OCI-LY7 (cell line): ENCODE data around the gene ATP6V1D. TPM values are rescaled to one million over a fixed set of nuclear protein-coding genes. Genes with fewer than 3 reads are reported as not detected.

ENCODE experiments used
- BruUV-seq: library from RNA; stranded (reverse); fragments of 400-500 nt; replicated peaks from 2 replicates; lab custom pipeline; 2021; lab: Mats Ljungman, UMichigan
- CTCF ChIA-PET: fragments of 300-600 bp; sonication (Branson Sonifier 250); formaldehyde crosslinking; loops from one replicate; lab custom pipeline; 2022; ENCODE audit warnings: antibody characterized with exemption; ENCODE audit not compliant: unreplicated experiment; lab: Charles Lee
- POLR2A ChIA-PET: fragments of 300-600 bp; sonication (Branson Sonifier 250); formaldehyde crosslinking; loops from one replicate; lab custom pipeline; 2022; ENCODE audit warnings: antibody characterized with exemption; lab: Charles Lee
- DNase-seq: peaks from one replicate; pipeline ENCODE4 v3.0.0-alpha.2; 2015; ENCODE audit warnings: low spot score
- H2AFZ ChIP-seq: fragments of 200-600 bp; sonication (generic), shearing (Covaris generic); 2 replicates; pipeline ENCODE4 v1.6.1; 2014; ENCODE audit warnings: mild to moderate bottlenecking, antibody characterized with exemption, low read length, moderate library complexity
- H3K27ac ChIP-seq: fragments of 200-600 bp; sonication (generic); 2 replicates; pipeline ENCODE4 v1.5.1; 2014; ENCODE audit warnings: mixed run types, low read depth, mild to moderate bottlenecking, moderate library complexity, low read length, inconsistent platforms; ENCODE audit not compliant: poor library complexity, severe bottlenecking
- H3K36me3 ChIP-seq: fragments of 200-600 bp; sonication (generic); 2 replicates; pipeline ENCODE4 v1.6.1; 2014; ENCODE audit warnings: mild to moderate bottlenecking, antibody characterized with exemption, low read length, moderate library complexity, mixed read lengths; ENCODE audit not compliant: insufficient read depth
- H3K4me1 ChIP-seq: fragments of 200-600 bp; sonication (generic); 2 replicates; pipeline ENCODE4 v1.5.1; 2014; ENCODE audit warnings: mild to moderate bottlenecking, low read length; ENCODE audit not compliant: insufficient read depth, poor library complexity, severe bottlenecking
- H3K4me2 ChIP-seq: fragments of 200-600 bp; sonication (generic); 2 replicates; pipeline ENCODE4 v1.6.1; 2014; ENCODE audit warnings: mild to moderate bottlenecking, low read length
- H3K4me3 ChIP-seq: fragments of 200-600 bp; sonication (generic); 2 replicates; pipeline ENCODE4 v1.5.1; 2014; ENCODE audit warnings: mild to moderate bottlenecking, low read depth, low read length; ENCODE audit not compliant: poor library complexity, severe bottlenecking
- H3K79me2 ChIP-seq: fragments of 200-600 bp; sonication (generic); 2 replicates; pipeline ENCODE4 v1.6.1; 2016; ENCODE audit warnings: low read depth, mild to moderate bottlenecking, low read length, moderate library complexity, mixed read lengths; ENCODE audit not compliant: insufficient read depth
- H3K9me2 ChIP-seq: fragments of 200-600 bp; sonication (generic); 2 replicates; pipeline ENCODE4 v1.6.1; 2016; ENCODE audit warnings: mild to moderate bottlenecking, low read length, mixed read lengths; ENCODE audit not compliant: insufficient read depth
- H3K9me3 ChIP-seq: fragments of 200-600 bp; sonication (generic); 2 replicates; pipeline ENCODE4 v1.6.1; 2014; ENCODE audit warnings: mild to moderate bottlenecking, mixed run types, low read length, mixed read lengths
- H4K20me1 ChIP-seq: fragments of 200-600 bp; sonication (generic); 2 replicates; pipeline ENCODE4 v1.6.1; 2014; ENCODE audit warnings: mild to moderate bottlenecking, antibody characterized with exemption, low read length, moderate library complexity, mixed read lengths; ENCODE audit not compliant: insufficient read depth
- EZH2phosphoT487 ChIP-seq: fragments of 200-600 bp; sonication (generic); IDR thresholded peaks from 2 replicates; pipeline ENCODE4 v1.6.1; 2018; ENCODE audit warnings: low read depth, borderline replicate concordance, mild to moderate bottlenecking, mixed run types, antibody characterized with exemption, low read length, moderate library complexity, mixed read lengths
- intact Hi-C: fragments of 100-400 bp; cut with micrococcal nuclease; formaldehyde crosslinking; loops from one replicate; pipeline ENCODE4 v1.10.0; 2022; ENCODE audit not compliant: unreplicated experiment
- total RNA-seq, 2 experiments: library from RNA; depleted of rRNA in 1 of 2; stranded (reverse); fragments of >200 nt in 1 of 2; shearing (Covaris generic) in 1 of 2; gene quantifications; 2 replicates each; pipeline ENCODE4 v1.2.3, GENCODE V29; 2014 to 2022
- TF ChIP-seq, protein P1 (sequence below): fragments of 200-600 bp; sonication (generic); conservative IDR thresholded peaks from 2 replicates; pipeline ENCODE4 v1.5.1; 2014; ENCODE audit warnings: mild to moderate bottlenecking, antibody characterized with exemption, low read length, moderate library complexity, mixed read lengths

Gene ATP6V1D
- total RNA-seq, 2 experiments from 2014 or later = 33.5 to 39.0 TPM

DNA sequence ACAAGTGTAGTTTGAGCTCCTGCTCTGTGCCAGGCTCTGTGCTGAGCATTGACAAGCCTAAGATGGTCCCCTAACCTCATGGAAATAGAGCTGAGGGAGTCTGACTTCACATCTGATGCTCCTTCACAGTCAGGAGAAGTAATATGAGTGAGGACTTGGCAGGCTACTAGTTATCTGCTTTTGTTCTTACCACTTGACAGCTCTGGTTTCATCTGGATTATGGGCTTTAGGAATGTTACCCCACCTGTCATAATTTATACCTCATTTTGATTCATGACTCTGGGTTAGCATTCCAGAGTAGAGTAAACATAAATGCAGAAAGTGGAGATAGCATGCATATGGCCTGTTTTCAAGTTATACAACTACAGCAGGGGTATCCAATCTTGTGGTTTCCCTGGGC, 40.5 kb downstream of the ATP6V1D start:
- DNase-seq = no peak
- Histone ChIP-seq H3K4me3 (no peak overlapping the region), H3K27ac (no peak overlapping the region), H3K9me3 (no peaks in the 10 kb centered on the region), H3K9me2 (no peaks in the 10 kb centered on the region), H3K4me1 (no peaks in the 10 kb centered on the region), H3K79me2 (no peaks in the 10 kb centered on the region), H3K36me3 (peaks cover 24% of the 10 kb centered on the region), H3K4me2 (no peak overlapping the region), H4K20me1 (no peaks in the 10 kb centered on the region), H2AFZ (no peak overlapping the region)
- BruUV-seq = no TSS peak
- TF ChIP-seq, protein P1, sequence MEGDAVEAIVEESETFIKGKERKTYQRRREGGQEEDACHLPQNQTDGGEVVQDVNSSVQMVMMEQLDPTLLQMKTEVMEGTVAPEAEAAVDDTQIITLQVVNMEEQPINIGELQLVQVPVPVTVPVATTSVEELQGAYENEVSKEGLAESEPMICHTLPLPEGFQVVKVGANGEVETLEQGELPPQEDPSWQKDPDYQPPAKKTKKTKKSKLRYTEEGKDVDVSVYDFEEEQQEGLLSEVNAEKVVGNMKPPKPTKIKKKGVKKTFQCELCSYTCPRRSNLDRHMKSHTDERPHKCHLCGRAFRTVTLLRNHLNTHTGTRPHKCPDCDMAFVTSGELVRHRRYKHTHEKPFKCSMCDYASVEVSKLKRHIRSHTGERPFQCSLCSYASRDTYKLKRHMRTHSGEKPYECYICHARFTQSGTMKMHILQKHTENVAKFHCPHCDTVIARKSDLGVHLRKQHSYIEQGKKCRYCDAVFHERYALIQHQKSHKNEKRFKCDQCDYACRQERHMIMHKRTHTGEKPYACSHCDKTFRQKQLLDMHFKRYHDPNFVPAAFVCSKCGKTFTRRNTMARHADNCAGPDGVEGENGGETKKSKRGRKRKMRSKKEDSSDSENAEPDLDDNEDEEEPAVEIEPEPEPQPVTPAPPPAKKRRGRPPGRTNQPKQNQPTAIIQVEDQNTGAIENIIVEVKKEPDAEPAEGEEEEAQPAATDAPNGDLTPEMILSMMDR = no peak
- TF ChIP-seq EZH2phosphoT487 = no peak
- POLR2A ChIA-PET = interaction anchor here (0.7 to 1.0 kb wide), 2 partner anchors 11 to 38 kb away, joined by 3 read pairs; no protein-coding TSS in a partner anchor
- CTCF ChIA-PET = no interaction called here
- intact Hi-C loops = no loop called here

DNA sequence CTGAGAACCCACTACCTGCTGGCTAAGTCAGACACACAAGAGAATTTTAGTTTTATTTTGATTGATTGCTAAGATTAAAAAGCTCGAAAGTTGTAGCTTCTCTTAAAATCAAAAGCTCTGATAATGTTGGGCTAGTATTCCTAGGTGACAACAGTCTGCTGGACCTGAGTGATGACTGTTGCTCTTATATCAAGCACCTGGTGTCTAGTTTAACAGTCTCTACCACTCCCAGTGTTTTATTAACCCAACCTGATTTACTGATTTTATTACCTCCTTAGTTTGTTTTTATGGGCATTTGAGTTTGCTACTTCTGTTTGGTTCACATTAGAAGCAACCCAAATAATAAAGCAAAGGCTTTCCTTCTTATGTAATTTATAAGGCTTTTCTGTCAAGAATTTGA, 41.8 kb downstream of the ATP6V1D start:
- BruUV-seq = no TSS peak
- intact Hi-C loops = no loop called here
- TF ChIP-seq, protein P1 = no peak
- no peaks in the 10 kb centered on the region for H4K20me1 ChIP-seq
- H3K79me2 ChIP-seq = no peaks in the 10 kb centered on the region
- no peak overlapping the region for H3K4me2 ChIP-seq
- H3K36me3 ChIP-seq = peaks cover 18% of the 10 kb centered on the region
- POLR2A ChIA-PET = interaction anchor here (0.6 kb wide), 1 partner anchor 27 kb away, joined by 3 read pairs; no protein-coding TSS in a partner anchor
- CTCF ChIA-PET = no interaction called here
- no peak for DNase-seq
- no peak overlapping the region for H3K27ac ChIP-seq
- no peaks in the 10 kb centered on the region for H3K9me3 ChIP-seq
- H3K4me1 ChIP-seq = no peaks in the 10 kb centered on the region
- no peak overlapping the region for H3K4me3 ChIP-seq
- H3K9me2 ChIP-seq = no peaks in the 10 kb centered on the region
- H2AFZ ChIP-seq = no peak overlapping the region

DNA sequence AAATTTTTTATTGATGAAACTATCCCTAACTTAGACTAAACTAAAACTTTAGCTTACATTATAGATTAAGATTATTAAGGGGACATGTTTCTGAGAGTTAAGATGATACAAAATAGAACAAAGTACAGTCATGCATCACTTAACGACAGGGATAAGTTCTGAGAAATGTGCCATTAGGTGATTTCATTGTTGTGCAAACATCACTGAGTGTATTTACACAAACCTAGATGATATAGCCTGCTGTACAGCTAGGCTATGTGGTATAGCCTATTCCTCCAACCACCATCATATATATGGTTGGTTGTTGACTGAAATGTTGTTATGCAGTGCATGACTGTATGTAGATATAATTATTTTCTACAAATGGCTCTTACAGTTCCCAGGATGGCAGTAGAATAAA, 46.5 kb downstream of the ATP6V1D start:
- no peak overlapping the region for H2AFZ ChIP-seq
- no peaks in the 10 kb centered on the region for H4K20me1 ChIP-seq
- 0 out of 2 replicates have a peak, but pooled peaks cover 4% of the 10 kb centered on the region for H3K36me3 ChIP-seq
- no peaks in the 10 kb centered on the region for H3K9me2 ChIP-seq
- no peaks in the 10 kb centered on the region for H3K4me1 ChIP-seq
- DNase-seq = no peak
- no peak overlapping the region for H3K4me3 ChIP-seq
- H3K4me2 ChIP-seq = no peak overlapping the region
- POLR2A ChIA-PET = interaction anchor here (1.6 kb wide), 1 partner anchor 46 kb away, joined by 4 read pairs; no protein-coding TSS in a partner anchor
- H3K9me3 ChIP-seq = no peaks in the 10 kb centered on the region
- intact Hi-C loops = no loop called here
- H3K79me2 ChIP-seq = no peaks in the 10 kb centered on the region
- CTCF ChIA-PET = no interaction called here
- TF ChIP-seq EZH2phosphoT487 = no peak
- TF ChIP-seq, protein P1 = no peak
- no peak overlapping the region for H3K27ac ChIP-seq
- no TSS peak for BruUV-seq
